Brain microvascular endothelial cell (primary cell): ENCODE results near the gene EYA2.

ENCODE experiments used
- DNase-seq: peaks from one replicate; pipeline ENCODE4 v3.0.0-alpha.2; 2020
- H3K27ac ChIP-seq: fragments of 250-450 bp; sonication (Bioruptor Pico); 2 replicates; pipeline ENCODE4 v1.5.1; 2020; ENCODE audit warnings: mild to moderate bottlenecking, moderate library complexity
- H3K27me3 ChIP-seq: fragments of 250-450 bp; sonication (Bioruptor Pico); replicated peaks from 2 replicates; pipeline ENCODE4 v1.5.1; 2020; ENCODE audit warnings: mild to moderate bottlenecking
- H3K36me3 ChIP-seq: fragments of 250-450 bp; sonication (Bioruptor Pico); replicated peaks from 2 replicates; pipeline ENCODE4 v1.5.1; 2020; ENCODE audit warnings: mild to moderate bottlenecking
- H3K4me3 ChIP-seq: 2 replicates; pipeline ENCODE4 v1.5.1; 2011; ENCODE audit warnings: low read depth, mild to moderate bottlenecking, control low read depth, low read length, moderate library complexity
- in situ Hi-C: cut with HindIII; loops from 2 replicates; pipeline ENCODE4 v1.10.0; 2017; ENCODE audit warnings: low sequenced_read_pairs, low pct_ligation_motif_present
- TF ChIP-seq, protein P1 (sequence below): IDR thresholded peaks from 2 replicates; pipeline ENCODE4 v1.5.1; 2011; ENCODE audit warnings: low read depth, mild to moderate bottlenecking, moderate library complexity, low read length, control low read depth, inconsistent platforms; ENCODE audit errors: missing control alignments

The EYA2 gene

DNA sequence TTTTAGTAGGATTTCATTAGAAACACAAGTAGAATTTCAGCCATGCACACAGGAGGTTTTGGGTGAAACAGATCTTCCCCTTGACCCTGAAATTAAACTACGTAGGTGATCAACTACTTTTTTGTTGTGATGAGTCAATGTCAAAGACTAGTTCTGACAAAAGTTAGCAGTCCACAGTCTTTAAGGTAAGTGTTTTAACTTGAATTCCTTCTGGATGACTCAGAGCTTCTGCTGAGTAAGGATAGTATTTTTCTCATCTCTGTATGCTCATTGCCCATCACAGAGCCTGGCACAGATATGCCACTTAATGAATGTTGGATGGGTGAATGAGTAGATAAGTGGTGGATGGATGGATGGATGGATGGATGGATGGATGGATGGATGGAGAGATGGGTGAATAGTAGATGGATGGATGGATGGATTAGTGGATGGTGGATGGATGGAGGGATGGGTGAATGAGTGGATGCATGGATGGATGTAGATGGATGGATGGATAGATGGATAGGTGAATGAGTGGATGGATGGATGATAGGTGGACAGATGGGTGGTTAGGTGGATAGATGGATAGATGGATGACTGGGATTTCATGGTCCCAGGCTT is 296.5 kb downstream of the EYA2 start:
- Histone ChIP-seq H3K36me3 (no peaks in the 10 kb centered on the region), H3K4me3 (no peak overlapping the region), H3K27me3 (peaks cover 4% of the 10 kb centered on the region), H3K27ac (no peak overlapping the region)
- TF ChIP-seq, protein P1, sequence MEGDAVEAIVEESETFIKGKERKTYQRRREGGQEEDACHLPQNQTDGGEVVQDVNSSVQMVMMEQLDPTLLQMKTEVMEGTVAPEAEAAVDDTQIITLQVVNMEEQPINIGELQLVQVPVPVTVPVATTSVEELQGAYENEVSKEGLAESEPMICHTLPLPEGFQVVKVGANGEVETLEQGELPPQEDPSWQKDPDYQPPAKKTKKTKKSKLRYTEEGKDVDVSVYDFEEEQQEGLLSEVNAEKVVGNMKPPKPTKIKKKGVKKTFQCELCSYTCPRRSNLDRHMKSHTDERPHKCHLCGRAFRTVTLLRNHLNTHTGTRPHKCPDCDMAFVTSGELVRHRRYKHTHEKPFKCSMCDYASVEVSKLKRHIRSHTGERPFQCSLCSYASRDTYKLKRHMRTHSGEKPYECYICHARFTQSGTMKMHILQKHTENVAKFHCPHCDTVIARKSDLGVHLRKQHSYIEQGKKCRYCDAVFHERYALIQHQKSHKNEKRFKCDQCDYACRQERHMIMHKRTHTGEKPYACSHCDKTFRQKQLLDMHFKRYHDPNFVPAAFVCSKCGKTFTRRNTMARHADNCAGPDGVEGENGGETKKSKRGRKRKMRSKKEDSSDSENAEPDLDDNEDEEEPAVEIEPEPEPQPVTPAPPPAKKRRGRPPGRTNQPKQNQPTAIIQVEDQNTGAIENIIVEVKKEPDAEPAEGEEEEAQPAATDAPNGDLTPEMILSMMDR: no peak
- in situ Hi-C loops: no loop called here
- DNase-seq: no peak

DNA sequence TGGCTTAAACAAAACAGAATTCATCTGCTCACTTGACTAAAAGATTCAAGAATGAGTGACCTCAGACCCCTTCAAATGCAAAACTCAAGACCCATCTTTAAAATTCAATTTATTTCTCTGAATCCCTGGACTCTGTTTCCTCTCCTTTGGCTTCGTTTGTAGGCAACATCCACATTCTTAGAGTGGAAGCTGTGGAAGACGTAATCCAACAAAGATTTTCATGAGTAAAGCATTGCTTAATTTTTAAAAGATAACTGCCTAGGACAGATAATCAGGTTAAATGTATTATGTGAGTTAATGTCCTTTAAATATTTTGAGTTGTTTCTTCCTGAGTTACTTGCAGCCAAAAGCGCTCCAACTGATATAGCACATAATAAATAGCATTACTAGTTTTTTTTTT is 297.3 kb downstream of the EYA2 start:
- H3K36me3 ChIP-seq: no peaks in the 10 kb centered on the region
- peaks cover 4% of the 10 kb centered on the region for H3K27me3 ChIP-seq
- in situ Hi-C loops: no loop called here
- H3K27ac ChIP-seq: no peak overlapping the region
- no peak overlapping the region for H3K4me3 ChIP-seq
- TF ChIP-seq, protein P1: no peak
- DNase-seq: no peak

DNA sequence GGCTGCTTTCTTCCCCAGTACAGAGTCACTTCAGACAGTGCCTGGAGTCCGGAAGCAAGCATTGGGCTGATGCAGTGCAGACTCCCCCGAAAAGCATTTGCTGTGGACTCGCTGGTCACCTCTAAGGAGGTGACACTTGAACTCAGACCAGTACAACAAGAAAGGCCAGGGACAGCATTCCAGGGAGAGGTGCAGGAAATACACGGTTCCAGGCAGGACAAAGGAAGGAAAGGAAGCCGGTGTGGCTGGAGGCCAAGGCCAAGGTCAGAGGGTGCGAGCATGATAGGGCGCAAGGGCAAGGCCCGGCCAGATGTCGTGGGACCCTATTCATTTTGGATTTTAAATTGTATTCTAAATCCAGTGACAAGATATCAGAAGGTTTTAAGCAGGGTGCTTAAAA is 300.9 kb downstream of the EYA2 start:
- no peak overlapping the region for H3K4me3 ChIP-seq
- TF ChIP-seq, protein P1: no peak
- in situ Hi-C loops: no loop called here
- no peaks in the 10 kb centered on the region for H3K27me3 ChIP-seq
- no peak overlapping the region for H3K27ac ChIP-seq
- H3K36me3 ChIP-seq: no peaks in the 10 kb centered on the region
- no peak for DNase-seq

DNA sequence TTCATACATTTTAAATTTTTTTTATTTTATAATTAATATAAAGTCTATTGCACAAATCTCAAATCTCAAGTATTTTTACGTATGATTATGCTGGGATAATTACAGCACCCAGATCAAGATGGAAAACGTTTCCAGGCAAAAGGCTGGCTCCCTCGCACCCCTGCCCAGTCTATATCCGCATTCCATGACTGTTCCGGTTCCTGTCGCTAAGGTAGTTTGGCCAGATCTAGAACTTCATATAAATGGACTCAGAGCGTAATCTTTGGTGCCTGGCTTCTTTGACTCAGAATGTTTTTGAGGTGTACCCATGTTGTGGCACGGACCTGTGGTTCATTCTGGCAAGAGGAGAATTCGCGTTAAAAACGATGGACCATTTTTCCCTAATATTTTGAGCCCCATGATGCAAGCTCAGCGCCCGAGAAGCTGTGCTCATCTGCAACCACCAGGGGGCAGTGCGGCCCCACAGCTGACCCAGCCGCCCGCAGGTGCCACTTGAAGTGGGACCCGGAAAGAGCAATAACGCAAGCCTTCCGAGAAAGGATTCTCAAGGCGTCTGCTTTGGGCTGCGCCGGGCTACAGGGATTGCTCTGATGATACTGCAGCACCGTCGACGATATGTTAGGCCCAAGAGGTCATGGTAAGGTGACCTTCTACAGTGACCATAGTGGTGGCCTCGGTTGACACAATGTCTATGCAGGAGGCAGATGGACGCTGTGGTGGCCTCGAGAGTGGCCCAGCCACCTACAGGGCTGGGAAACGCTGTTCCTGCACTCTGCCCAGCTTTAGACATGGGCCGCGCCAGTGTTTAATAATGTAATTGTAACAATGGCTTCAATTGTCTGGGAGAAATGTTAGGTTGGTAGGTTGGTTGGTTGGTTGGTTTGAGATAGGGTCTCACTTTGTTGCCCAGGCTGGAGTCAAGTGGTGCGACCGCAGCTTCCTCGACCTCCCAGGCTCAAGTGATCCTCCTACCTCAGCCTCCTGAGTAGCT is 301.7 kb downstream of the EYA2 start:
- TF ChIP-seq, protein P1: peak; percentile 96
- H3K27me3 ChIP-seq: no peaks in the 10 kb centered on the region
- DNase-seq: peak; percentile 28
- in situ Hi-C loops: no loop called here
- no peaks in the 10 kb centered on the region for H3K36me3 ChIP-seq
- no peak overlapping the region for H3K27ac ChIP-seq
- no peak overlapping the region for H3K4me3 ChIP-seq

DNA sequence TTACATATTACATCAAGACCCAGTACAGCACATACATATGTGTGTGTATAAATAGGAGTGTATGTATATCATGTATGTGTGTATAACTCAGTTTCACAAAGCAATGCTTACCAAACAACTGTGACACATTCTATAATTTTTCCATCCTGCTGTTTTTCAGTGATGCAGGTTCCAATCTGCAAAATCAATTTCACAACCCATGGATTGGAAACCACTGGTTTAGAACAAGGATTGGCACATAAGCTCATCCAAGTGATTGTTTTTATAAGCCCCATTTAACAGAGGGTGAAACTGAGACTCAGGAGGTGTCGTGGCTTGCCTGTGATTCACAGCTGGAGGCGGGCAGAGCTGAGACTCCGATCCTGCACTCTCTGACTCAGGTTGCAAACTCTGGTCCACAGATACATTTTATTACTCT is 303.6 kb downstream of the EYA2 start:
- Histone ChIP-seq H3K27ac (no peak overlapping the region), H3K27me3 (no peaks in the 10 kb centered on the region), H3K36me3 (no peaks in the 10 kb centered on the region), H3K4me3 (no peak overlapping the region)
- TF ChIP-seq, protein P1: no peak
- in situ Hi-C loops: no loop called here
- no peak for DNase-seq
